MM.1S (cell line): Measurements from ENCODE around the gene TMEM131.

Experiments
- DNase-seq: peaks from one replicate; pipeline ENCODE4 v3.0.0-alpha.2; 2015
- H2AFZ ChIP-seq: fragments of 300-600 bp; sonication (generic); 2 replicates; pipeline ENCODE4 v1.6.0; 2016; ENCODE audit warnings: antibody characterized with exemption, low read length
- H3F3A ChIP-seq: fragments of 300-600 bp; sonication (generic); 2 replicates; pipeline ENCODE4 v1.6.1; 2016; ENCODE audit warnings: mild to moderate bottlenecking, antibody characterized with exemption, low read length, moderate library complexity, mixed read lengths; ENCODE audit not compliant: insufficient read depth
- H3K27ac ChIP-seq: fragments of 300-600 bp; sonication (generic); 2 replicates; pipeline ENCODE4 v1.5.1; 2016; ENCODE audit warnings: mild to moderate bottlenecking, low read length
- H3K27me3 ChIP-seq: fragments of 300-600 bp; sonication (generic); replicated peaks from 2 replicates; pipeline ENCODE4 v1.6.0; 2016; ENCODE audit warnings: low read length; ENCODE audit not compliant: insufficient read depth
- H3K36me3 ChIP-seq: fragments of 300-600 bp; sonication (generic); replicated peaks from 2 replicates; pipeline ENCODE4 v1.6.1; 2016; ENCODE audit warnings: mild to moderate bottlenecking, low read length, mixed read lengths; ENCODE audit not compliant: insufficient read depth
- H3K4me1 ChIP-seq: fragments of 300-600 bp; sonication (generic); 2 replicates; pipeline ENCODE4 v1.6.1; 2016; ENCODE audit warnings: low read length, mixed read lengths
- H3K4me2 ChIP-seq: fragments of 300-600 bp; sonication (generic); 2 replicates; pipeline ENCODE4 v1.6.0; 2016; ENCODE audit warnings: low read depth, low read length
- H3K4me3 ChIP-seq: fragments of 300-600 bp; sonication (generic); 2 replicates; pipeline ENCODE4 v1.5.1; 2016; ENCODE audit warnings: low read length, mixed read lengths
- H3K79me2 ChIP-seq: fragments of 300-600 bp; sonication (generic); 2 replicates; pipeline ENCODE4 v1.6.1; 2016; ENCODE audit warnings: mixed run types, low read length, mixed read lengths
- H3K9ac ChIP-seq: fragments of 300-600 bp; sonication (generic); 2 replicates; pipeline ENCODE4 v1.6.1; 2016; ENCODE audit warnings: low read length, mixed read lengths
- H3K9me2 ChIP-seq: fragments of 300-600 bp; sonication (generic); replicated peaks from 2 replicates; pipeline ENCODE4 v1.6.1; 2016; ENCODE audit warnings: mild to moderate bottlenecking, low read length, mixed read lengths; ENCODE audit not compliant: insufficient read depth
- H3K9me3 ChIP-seq: fragments of 300-600 bp; sonication (generic); replicated peaks from 2 replicates; pipeline ENCODE4 v1.6.1; 2016; ENCODE audit warnings: mild to moderate bottlenecking, low read length, mixed read lengths; ENCODE audit not compliant: insufficient read depth
- H4K20me1 ChIP-seq: fragments of 300-600 bp; sonication (generic); 2 replicates; pipeline ENCODE4 v1.6.1; 2016; ENCODE audit warnings: mild to moderate bottlenecking, low read length, moderate library complexity, mixed read lengths; ENCODE audit not compliant: insufficient read depth
- EZH2 ChIP-seq: fragments of 300-600 bp; sonication (generic); optimal IDR thresholded peaks from 2 replicates; pipeline ENCODE3; 2017; ENCODE audit warnings: low read depth, mild to moderate bottlenecking, antibody characterized with exemption, low read length, mixed read lengths
- EZH2phosphoT487 ChIP-seq: fragments of 300-600 bp; sonication (generic); IDR thresholded peaks from 2 replicates; pipeline ENCODE4 v1.6.1; 2018; ENCODE audit warnings: antibody characterized with exemption, low read length
- TF ChIP-seq, protein P1 (sequence below): fragments of 300-600 bp; sonication (generic); IDR thresholded peaks from 2 replicates; pipeline ENCODE4 v1.5.1; 2016; ENCODE audit warnings: antibody characterized with exemption, low read length, mixed read lengths

The TMEM131 gene

DNA sequence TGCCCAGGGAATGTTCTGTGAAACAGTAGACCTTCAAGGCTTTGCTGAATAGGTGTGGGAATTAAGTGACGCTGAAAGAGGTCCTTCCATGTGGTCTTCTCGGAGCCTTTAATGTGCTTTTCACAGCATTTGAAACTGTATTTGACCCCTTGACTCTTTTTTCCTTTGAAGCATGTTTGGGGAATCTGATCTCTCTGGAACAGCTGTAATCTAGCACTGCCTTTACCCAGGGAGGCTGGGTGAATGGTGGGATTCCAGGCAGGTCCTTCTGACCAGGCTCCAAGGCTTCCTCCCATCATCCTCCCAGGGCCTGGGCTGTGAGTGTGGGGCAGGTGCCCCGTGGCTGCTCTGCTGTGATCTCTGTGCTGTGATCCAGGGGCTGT, 278.1 kb downstream of the TMEM131 start:
- peaks cover 13% of the 10 kb centered on the region for H3K4me1 ChIP-seq
- TF ChIP-seq EZH2phosphoT487 (no peak), EZH2 (no peak)
- TF ChIP-seq, protein P1, sequence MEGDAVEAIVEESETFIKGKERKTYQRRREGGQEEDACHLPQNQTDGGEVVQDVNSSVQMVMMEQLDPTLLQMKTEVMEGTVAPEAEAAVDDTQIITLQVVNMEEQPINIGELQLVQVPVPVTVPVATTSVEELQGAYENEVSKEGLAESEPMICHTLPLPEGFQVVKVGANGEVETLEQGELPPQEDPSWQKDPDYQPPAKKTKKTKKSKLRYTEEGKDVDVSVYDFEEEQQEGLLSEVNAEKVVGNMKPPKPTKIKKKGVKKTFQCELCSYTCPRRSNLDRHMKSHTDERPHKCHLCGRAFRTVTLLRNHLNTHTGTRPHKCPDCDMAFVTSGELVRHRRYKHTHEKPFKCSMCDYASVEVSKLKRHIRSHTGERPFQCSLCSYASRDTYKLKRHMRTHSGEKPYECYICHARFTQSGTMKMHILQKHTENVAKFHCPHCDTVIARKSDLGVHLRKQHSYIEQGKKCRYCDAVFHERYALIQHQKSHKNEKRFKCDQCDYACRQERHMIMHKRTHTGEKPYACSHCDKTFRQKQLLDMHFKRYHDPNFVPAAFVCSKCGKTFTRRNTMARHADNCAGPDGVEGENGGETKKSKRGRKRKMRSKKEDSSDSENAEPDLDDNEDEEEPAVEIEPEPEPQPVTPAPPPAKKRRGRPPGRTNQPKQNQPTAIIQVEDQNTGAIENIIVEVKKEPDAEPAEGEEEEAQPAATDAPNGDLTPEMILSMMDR, result no peak
- no peak for DNase-seq
- no peak overlapping the region for H3K27ac ChIP-seq
- no peak overlapping the region for H3K4me3 ChIP-seq
- H3K9me3 ChIP-seq, result no peaks in the 10 kb centered on the region
- H3K36me3 ChIP-seq, result no peaks in the 10 kb centered on the region
- H2AFZ ChIP-seq, result 0 out of 2 replicates have a peak overlapping the region, but pooled peaks have one; percentile 14
- no peaks in the 10 kb centered on the region for H3K27me3 ChIP-seq
- H3K79me2 ChIP-seq, result no peaks in the 10 kb centered on the region
- no peak overlapping the region for H3K4me2 ChIP-seq
- no peaks in the 10 kb centered on the region for H3F3A ChIP-seq
- no peak overlapping the region for H3K9ac ChIP-seq
- no peaks in the 10 kb centered on the region for H4K20me1 ChIP-seq
- H3K9me2 ChIP-seq, result no peaks in the 10 kb centered on the region

DNA sequence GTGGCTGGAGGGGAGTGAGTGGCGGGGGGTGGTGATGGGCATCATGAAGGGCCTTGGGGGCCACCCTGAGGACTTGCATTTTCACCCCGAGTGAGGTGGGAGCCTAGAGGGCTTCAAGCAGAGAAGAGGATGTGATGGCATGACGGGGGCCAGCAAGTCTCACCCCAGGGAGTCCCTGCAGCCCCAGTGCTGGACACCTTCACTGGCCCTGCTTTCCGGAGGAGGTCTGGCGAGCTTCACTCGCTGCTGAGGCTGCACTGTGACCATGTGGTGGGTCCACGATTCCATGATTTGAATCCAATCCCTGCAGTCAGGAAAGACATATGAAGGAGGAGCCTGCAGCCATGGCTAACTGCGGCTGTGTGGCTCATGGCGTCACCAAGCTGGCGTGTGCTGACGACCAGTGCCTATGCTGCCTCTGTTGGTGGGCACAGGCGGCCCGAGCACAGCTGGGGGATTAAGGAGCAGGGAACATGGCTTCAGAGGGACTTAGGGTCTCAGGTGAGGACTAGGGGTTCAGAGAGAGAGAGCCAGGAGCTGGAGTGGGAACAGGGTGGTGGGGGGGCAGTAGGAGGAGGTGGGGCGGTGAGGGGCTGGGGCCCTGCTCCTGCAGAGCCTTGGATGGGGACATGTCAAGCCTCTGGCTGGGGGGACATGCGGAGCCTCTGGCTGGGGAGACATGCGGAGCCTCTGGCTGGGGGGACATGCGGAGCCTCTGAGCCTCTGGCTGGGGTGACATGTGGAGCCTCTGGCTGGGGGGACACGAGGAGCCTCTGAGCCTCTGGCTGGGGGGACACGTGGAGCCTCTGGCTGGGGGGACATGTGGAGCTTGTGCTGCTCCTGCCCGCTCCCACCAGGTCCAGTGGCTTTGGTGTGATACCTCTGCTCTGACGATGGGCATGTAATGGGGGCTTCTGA, 278.8 kb downstream of the TMEM131 start:
- Histone ChIP-seq H3K4me1 (peaks cover 13% of the 10 kb centered on the region), H3K9ac (no peak overlapping the region), H3K27ac (no peak overlapping the region), H3K4me3 (no peak overlapping the region), H3K79me2 (no peaks in the 10 kb centered on the region), H2AFZ (no peak overlapping the region), H4K20me1 (no peaks in the 10 kb centered on the region), H3K9me3 (no peaks in the 10 kb centered on the region), H3F3A (no peaks in the 10 kb centered on the region), H3K36me3 (no peaks in the 10 kb centered on the region), H3K4me2 (no peak overlapping the region), H3K9me2 (no peaks in the 10 kb centered on the region), H3K27me3 (no peaks in the 10 kb centered on the region)
- TF ChIP-seq EZH2, result no peak
- TF ChIP-seq EZH2phosphoT487, result no peak
- TF ChIP-seq, protein P1, result no peak
- no peak for DNase-seq

DNA sequence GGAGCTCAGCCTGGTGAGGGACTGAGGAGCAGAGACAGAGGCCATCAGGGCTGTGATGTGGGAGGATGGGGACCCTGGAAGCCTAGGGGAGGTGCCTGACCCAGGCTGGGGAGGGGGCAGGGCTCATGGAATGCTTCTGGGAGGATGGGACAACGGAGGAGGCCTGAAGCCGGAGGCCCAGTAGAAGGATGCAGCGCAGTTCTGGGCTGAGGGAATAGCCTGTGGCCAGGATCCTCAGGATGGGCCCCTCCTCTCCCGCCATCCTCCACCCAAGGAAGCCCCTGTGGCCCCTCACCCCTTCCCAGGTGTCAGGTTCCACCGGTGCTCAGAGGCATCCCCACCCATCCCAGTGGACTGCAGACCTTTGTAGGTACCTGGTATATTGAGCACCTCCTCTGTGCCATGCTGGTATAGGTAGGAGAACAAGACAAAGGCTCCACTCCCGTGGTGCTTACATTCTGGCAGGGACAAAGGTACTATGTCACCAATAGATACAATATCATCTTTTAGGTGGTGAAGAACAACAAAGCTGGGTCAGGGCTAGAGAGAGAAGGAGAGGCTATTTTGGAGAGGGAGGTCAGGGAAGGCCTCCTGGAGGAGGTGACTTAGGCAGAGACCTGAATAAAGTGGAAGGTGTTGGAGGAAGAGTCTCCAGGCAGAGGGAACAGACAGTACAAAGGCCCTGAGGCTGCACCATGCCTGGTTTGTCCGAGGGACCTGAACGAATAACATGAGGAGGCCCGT, 279.6 kb downstream of the TMEM131 start:
- Histone ChIP-seq H3K4me3 (no peak overlapping the region), H2AFZ (no peak overlapping the region), H3K4me1 (peaks cover 13% of the 10 kb centered on the region), H3K9ac (no peak overlapping the region), H3K79me2 (no peaks in the 10 kb centered on the region), H4K20me1 (no peaks in the 10 kb centered on the region), H3K4me2 (no peak overlapping the region), H3K27me3 (no peaks in the 10 kb centered on the region), H3F3A (no peaks in the 10 kb centered on the region), H3K9me2 (no peaks in the 10 kb centered on the region), H3K36me3 (no peaks in the 10 kb centered on the region), H3K9me3 (no peaks in the 10 kb centered on the region), H3K27ac (no peak overlapping the region)
- DNase-seq, result no peak
- TF ChIP-seq, protein P1, result no peak
- no peak for TF ChIP-seq EZH2phosphoT487
- no peak for TF ChIP-seq EZH2
